ENCODE measurements around the gene VIPR2. TPM values are rescaled to one million over a fixed set of nuclear protein-coding genes. Genes with fewer than 3 reads are reported as not detected.

The VIPR2 gene
- total RNA-seq, 2 donors from 2014 or later, result 10.9 to 18.2 TPM

DNA sequence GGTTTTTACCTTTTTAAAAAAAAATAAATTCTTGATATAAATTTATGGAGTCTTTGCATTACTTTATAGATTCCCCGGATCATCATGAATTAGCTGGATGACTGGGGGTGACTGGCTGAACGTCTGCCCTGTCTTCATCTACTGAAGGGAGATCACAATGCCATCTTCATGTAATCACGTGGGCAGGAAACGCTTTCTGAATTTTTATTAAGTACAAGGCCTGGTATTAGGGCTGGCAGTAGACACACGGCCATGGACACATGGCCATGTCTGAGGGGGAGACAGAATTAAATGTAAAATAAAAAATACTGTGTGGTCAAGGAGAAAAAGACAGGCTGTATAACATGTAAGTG is 111.2 kb downstream of the VIPR2 start:
- peaks cover 3% of the 10 kb centered on the region for H3K4me1 ChIP-seq
- H3K36me3 ChIP-seq (replicated peaks in 1 of 2; ENCODE audit: insufficient read depth in 1 of 2, low read depth in 2 of 2), result peaks cover 0 to 4% of the 10 kb centered on the region in 2 donors
- no peak for TF ChIP-seq POLR2A (IDR thresholded peaks at IDR 0.05)
- TF ChIP-seq, protein P1, sequence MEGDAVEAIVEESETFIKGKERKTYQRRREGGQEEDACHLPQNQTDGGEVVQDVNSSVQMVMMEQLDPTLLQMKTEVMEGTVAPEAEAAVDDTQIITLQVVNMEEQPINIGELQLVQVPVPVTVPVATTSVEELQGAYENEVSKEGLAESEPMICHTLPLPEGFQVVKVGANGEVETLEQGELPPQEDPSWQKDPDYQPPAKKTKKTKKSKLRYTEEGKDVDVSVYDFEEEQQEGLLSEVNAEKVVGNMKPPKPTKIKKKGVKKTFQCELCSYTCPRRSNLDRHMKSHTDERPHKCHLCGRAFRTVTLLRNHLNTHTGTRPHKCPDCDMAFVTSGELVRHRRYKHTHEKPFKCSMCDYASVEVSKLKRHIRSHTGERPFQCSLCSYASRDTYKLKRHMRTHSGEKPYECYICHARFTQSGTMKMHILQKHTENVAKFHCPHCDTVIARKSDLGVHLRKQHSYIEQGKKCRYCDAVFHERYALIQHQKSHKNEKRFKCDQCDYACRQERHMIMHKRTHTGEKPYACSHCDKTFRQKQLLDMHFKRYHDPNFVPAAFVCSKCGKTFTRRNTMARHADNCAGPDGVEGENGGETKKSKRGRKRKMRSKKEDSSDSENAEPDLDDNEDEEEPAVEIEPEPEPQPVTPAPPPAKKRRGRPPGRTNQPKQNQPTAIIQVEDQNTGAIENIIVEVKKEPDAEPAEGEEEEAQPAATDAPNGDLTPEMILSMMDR (IDR thresholded peaks at IDR 0.05), result no peak
- H3K27ac ChIP-seq, result no peak overlapping the region
- ATAC-seq (no peak), DNase-seq (no peak)
- no peaks in the 10 kb centered on the region for H3K27me3 ChIP-seq
- H3K4me3 ChIP-seq, result no peak overlapping the region
- no peaks in the 10 kb centered on the region for H3K9me3 ChIP-seq
- intact Hi-C loops (cut with DNase I), result no loop called here
- WGBS, 2 donors, result 84 to 88% methylated on average over 5 of the region's 5 CpGs

DNA sequence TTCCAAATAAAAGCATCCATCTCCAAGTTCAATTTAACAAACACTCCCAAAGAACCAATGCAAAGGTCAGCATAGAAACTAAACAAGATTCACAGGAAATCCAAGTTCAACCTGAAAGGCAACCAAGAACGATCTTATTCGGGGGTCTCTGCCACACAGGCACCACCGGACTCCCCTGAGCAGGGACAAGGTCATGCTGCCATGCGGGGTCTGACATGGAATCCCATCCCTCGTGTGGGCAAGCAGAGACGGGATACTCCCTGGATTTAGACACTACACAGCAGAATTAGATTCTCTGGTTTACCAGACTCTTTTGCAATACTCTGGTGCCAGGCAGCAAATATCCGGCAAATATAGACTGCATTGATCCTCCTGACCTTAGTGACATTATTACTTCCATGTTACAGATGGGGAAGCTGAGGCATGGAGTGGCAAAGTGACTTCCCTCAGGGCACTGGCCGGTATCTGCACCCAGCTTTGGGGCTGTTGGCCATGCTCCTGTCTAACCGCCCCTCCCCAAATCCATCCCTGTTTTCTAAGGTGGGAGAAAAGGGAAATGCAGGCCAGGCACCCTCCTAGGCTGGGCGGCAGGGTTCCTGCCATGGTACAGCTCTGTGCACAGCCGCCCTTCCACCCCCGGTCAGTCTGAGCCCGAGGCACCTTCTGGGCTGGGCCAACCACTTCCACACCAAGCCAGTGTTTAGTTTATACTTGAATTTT is 111.8 kb downstream of the VIPR2 start:
- Histone ChIP-seq H3K4me1 (peaks cover 3% of the 10 kb centered on the region), H3K27me3 (no peaks in the 10 kb centered on the region), H3K36me3 (replicated peaks in 1 of 2; ENCODE audit: insufficient read depth in 1 of 2, low read depth in 2 of 2) (peaks cover 0 to 4% of the 10 kb centered on the region in 2 donors), H3K27ac (no peak overlapping the region), H3K9me3 (no peaks in the 10 kb centered on the region), H3K4me3 (no peak overlapping the region)
- intact Hi-C loops (cut with DNase I), result no loop called here
- ATAC-seq (no peak), DNase-seq (no peak)
- WGBS, 2 donors, result 82 to 86% methylated on average over 11 to 13 of the region's 13 CpGs
- no peak for TF ChIP-seq POLR2A (IDR thresholded peaks at IDR 0.05)
- TF ChIP-seq, protein P1 (IDR thresholded peaks at IDR 0.05), result no peak

DNA sequence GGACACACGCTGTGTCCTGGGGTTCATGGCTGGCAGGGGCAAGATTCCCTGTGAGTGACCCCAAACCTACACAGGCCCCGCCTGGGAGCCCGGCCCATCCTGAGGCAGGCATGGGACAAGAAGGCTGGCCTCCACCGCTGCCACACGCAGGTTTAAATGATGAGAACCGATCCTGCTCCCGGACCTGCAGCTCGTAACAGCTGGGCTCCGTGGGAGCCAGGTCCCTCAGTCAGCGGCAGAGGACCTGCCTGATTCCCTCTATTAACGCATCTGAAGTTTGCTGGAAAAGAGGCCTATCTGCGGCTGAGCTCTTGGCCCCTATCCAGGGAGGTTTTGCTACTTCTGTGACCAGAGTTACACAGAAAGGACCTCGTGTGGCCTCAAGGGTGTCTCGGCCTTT is 112.3 kb downstream of the VIPR2 start:
- TF ChIP-seq, protein P1 (IDR thresholded peaks at IDR 0.05), result no peak
- TF ChIP-seq POLR2A (IDR thresholded peaks at IDR 0.05), result no peak
- no peaks in the 10 kb centered on the region for H3K9me3 ChIP-seq
- H3K4me3 ChIP-seq, result no peak overlapping the region
- WGBS, 2 donors, result 83 to 89% methylated on average over 13 to 14 of the region's 14 CpGs
- no peaks in the 10 kb centered on the region for H3K27me3 ChIP-seq
- no peak for ATAC-seq
- intact Hi-C loops (cut with DNase I), result no loop called here
- no peak overlapping the region for H3K27ac ChIP-seq
- DNase-seq, result no peak
- H3K4me1 ChIP-seq, result peaks cover 7% of the 10 kb centered on the region
- peaks cover 0 to 4% of the 10 kb centered on the region in 2 donors for H3K36me3 ChIP-seq (replicated peaks in 1 of 2; ENCODE audit: insufficient read depth in 1 of 2, low read depth in 2 of 2)

DNA sequence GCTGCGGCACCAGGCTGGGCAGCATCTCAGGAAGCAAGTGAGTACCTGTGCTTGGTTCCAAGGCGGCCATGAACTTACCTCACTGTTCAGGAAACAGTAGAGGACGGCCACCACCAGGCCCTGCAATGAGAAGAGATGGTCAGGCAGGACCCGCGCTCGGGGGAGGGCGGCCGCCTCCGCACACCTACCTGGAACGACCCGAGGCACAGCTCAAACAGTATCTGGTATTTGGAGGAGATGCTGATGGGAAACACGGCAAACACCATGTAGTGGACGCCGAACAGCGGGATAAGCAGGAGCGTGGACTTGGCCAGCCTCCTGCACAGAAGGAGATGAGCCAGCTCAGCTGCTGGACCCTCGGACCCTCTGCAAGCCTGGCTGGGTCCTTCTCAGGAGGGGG is 112.9 kb downstream of the VIPR2 start:
- TF ChIP-seq POLR2A (IDR thresholded peaks at IDR 0.05), result no peak
- TF ChIP-seq, protein P1 (IDR thresholded peaks at IDR 0.05), result no peak
- ATAC-seq (no peak), DNase-seq (no peak)
- Histone ChIP-seq H3K36me3 (replicated peaks in 1 of 2; ENCODE audit: insufficient read depth in 1 of 2, low read depth in 2 of 2) (peaks cover 0 to 4% of the 10 kb centered on the region in 2 donors), H3K27me3 (no peaks in the 10 kb centered on the region), H3K4me3 (no peak overlapping the region), H3K9me3 (no peaks in the 10 kb centered on the region), H3K4me1 (peaks cover 9% of the 10 kb centered on the region), H3K27ac (no peak overlapping the region)
- 96 to 98% methylated on average over 9 to 13 of the region's 17 CpGs for WGBS, 2 donors
- intact Hi-C loops (cut with DNase I), result no loop called here
